Natural killer cell treated with Interleukin-12 subunit alpha and Interleukin-12 subunit beta and Interleukin-15 and Interleukin-18, amount 100 ng/mL, for 72 hours (primary cell): Measurements from ENCODE around the gene MCOLN1. TPM values are rescaled to one million over a fixed set of nuclear protein-coding genes. Genes with fewer than 3 reads are reported as not detected.

ENCODE experiments used
- ATAC-seq, 2 donors: fragments of 150-1000 bp; cut with Tn5 transposase in 1 of 2; sonication (Bioruptor Pico), chemical (Tn5 transposase) in 1 of 2; 2 replicates each; pipeline ENCODE4 v1.10.0; 2021
- DNase-seq: peaks from one replicate; pipeline ENCODE4 v3.0.0; 2022; ENCODE audit warnings: low spot score
- H3K27ac Mint-ChIP-seq, 2 donors: 1 replicate in 1 of 2; 2 replicates in 1 of 2; pipeline ENCODE4 v1.8.0; 2022; ENCODE audit warnings: mixed read lengths in 2 of 2, mild to moderate bottlenecking in 1 of 2, moderate library complexity in 1 of 2
- H3K27me3 Mint-ChIP-seq, 2 donors: 1 replicate in 1 of 2; 2 replicates in 1 of 2; pipeline ENCODE4 v1.8.0; 2022; ENCODE audit warnings: mixed read lengths in 2 of 2
- H3K36me3 Mint-ChIP-seq: one replicate; pipeline ENCODE4 v1.8.0; 2022; ENCODE audit warnings: mixed read lengths
- H3K4me1 Mint-ChIP-seq, 2 donors: 1 replicate in 1 of 2; 2 replicates in 1 of 2; pipeline ENCODE4 v1.8.0; 2022; ENCODE audit warnings: low read depth in 2 of 2, mixed read lengths in 2 of 2, mild to moderate bottlenecking in 1 of 2
- H3K4me3 Mint-ChIP-seq: one replicate; pipeline ENCODE4 v1.8.0; 2022; ENCODE audit warnings: mixed read lengths
- H3K9me3 Mint-ChIP-seq: 2 replicates; pipeline ENCODE4 v1.8.0; 2022; ENCODE audit warnings: mixed read lengths
- total RNA-seq, 2 donors: library from RNA; stranded (reverse); gene quantifications; one replicate each; pipeline ENCODE4 v1.2.3, GENCODE V29; 2022

MCOLN1 gene
- total RNA-seq, 2 donors from 2014 or later, result 26.0 to 41.2 TPM

DNA sequence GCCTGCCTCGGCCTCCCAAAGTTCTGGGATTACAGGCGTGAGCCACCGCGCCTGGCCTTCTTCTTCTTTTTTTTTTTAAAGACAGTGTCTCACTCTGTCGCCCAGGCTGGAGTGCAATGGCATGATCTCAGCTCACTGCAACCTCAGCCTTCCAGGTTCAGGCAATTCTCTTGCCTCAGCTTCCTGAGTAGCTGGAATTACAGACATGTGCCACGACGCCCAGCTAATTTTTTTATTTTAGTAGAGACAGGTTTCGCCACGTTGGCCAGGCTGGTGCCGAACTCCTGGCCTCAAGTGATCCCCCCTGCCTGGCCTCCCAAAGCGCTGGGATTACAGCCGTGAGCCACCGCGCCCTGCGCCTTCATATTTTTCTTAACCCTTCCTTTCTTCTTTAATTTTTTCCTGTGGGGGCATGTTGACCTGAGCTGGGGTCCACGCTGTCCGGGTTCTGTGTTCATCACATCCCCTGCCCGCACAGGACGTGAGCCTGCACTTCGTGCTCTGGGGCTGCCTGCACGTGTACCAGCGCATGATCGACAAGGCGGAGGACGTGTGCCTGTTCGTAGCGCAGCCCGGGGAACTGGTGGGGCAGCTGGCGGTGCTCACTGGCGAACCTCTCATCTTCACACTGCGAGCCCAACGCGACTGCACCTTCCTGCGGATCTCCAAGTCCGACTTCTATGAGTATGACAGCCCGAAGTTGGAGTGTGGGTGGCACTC lies 27.2 kb downstream of the MCOLN1 start:
- peaks cover 20% of the 10 kb centered on the region for H3K36me3 Mint-ChIP-seq
- no peak for DNase-seq
- ATAC-seq, result no peak
- peak overlapping the region in 1 of 2 donors; percentile 52 for H3K27ac Mint-ChIP-seq
- H3K27me3 Mint-ChIP-seq, result no peaks in the 10 kb centered on the region
- peaks cover 20 to 31% of the 10 kb centered on the region in 2 donors for H3K4me1 Mint-ChIP-seq
- H3K9me3 Mint-ChIP-seq, result peaks cover 3% of the 10 kb centered on the region
- no peak overlapping the region for H3K4me3 Mint-ChIP-seq

GRCh38 chr19:7550169-7550770 lies 27.8 kb downstream of the MCOLN1 start:
- Mint-ChIP-seq H3K4me3 (no peak overlapping the region), H3K27me3 (no peaks in the 10 kb centered on the region), H3K9me3 (peaks cover 3% of the 10 kb centered on the region), H3K36me3 (peaks cover 20% of the 10 kb centered on the region), H3K27ac (no peak overlapping the region), H3K4me1 (peaks cover 20 to 26% of the 10 kb centered on the region in 2 donors)
- no peak for DNase-seq
- no peak for ATAC-seq

DNA sequence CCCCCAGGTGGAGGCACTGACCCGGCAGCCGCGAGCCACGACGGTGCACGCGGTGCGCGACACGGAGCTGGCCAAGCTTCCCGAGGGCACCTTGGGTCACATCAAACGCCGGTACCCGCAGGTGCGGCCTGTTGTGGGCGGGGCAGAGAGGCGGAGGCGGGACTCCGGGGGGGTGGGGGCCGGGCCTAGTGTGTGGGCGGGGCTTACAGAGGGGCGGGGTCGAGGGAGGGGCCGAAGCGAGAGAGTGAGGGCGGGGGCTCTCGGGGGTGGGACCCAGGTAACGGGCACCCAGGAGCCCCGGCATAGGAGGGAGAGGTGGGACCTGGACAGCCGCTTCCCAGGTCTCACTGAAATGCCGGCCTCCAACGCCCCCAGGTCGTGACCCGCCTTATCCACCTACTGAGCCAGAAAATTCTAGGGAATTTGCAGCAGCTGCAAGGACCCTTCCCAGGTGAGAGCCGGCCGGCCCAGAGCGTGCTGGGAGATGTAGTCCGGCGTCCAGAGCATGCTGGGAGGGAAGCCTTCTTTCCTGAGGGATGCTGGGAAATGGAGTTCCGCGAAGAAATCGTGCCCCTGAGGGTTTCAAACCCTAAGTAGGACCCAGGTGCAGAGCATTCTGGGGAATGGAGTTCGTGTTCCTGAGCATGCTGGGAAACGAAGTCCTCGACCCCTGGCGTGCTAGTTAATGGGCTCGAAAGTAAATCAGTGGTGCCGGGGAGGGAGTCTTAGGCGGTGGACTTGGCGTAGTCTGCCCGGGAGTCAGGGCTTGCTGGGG lies 28.8 kb downstream of the MCOLN1 start:
- H3K36me3 Mint-ChIP-seq, result peaks cover 14% of the 10 kb centered on the region
- no peak overlapping the region for H3K27ac Mint-ChIP-seq

DNA sequence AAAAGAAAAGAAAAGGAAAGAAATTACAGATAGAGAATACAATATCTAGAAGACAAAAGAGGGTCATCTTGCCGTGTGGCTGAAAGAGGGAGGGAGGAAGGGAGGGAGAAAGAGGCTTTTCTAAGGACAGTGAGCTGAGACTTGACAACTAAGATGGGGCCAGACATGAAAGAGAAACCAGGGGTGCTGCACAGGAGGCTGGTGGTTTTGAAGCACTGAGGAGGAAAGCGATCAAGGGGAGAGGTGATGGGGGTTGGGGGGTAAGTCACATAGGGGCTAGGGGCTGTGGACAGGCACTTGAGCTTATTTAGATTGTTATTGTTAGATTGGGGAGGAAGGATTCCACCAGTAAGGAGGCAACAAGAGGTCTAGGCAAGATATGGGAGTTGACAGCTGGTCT lies 30.4 kb downstream of the MCOLN1 start:
- H3K27me3 Mint-ChIP-seq, result no peaks in the 10 kb centered on the region
- peaks cover 7% of the 10 kb centered on the region for H3K36me3 Mint-ChIP-seq
- H3K4me1 Mint-ChIP-seq, result peaks cover 6 to 14% of the 10 kb centered on the region in 2 donors
- no peaks in the 10 kb centered on the region for H3K9me3 Mint-ChIP-seq
- no peak for DNase-seq
- peak overlapping the region; percentile 0 to 28 for H3K27ac Mint-ChIP-seq
- peak overlapping the region; percentile 16 for H3K4me3 Mint-ChIP-seq
- ATAC-seq, result no peak

More for the DNA sequence above, 28.8 kb downstream of the MCOLN1 start:
- ATAC-seq (peak in 1 of 2 donors; percentile 16), DNase-seq (no peak)
- no peaks in the 10 kb centered on the region for H3K27me3 Mint-ChIP-seq
- no peak overlapping the region for H3K4me3 Mint-ChIP-seq
- H3K9me3 Mint-ChIP-seq, result no peaks in the 10 kb centered on the region
- H3K4me1 Mint-ChIP-seq, result peaks cover 14 to 20% of the 10 kb centered on the region in 2 donors

- DNase-seq (no peak), ATAC-seq (no peak)
- Mint-ChIP-seq H3K27me3 (no peaks in the 10 kb centered on the region), H3K4me1 (peaks cover 6 to 11% of the 10 kb centered on the region in 2 donors), H3K4me3 (no peak overlapping the region), H3K36me3 (peaks cover 7% of the 10 kb centered on the region), H3K27ac (no peak overlapping the region), H3K9me3 (no peaks in the 10 kb centered on the region)
Measured at GRCh38 chr19:7554565-7554964, 32.1 kb downstream of the MCOLN1 start.

DNA sequence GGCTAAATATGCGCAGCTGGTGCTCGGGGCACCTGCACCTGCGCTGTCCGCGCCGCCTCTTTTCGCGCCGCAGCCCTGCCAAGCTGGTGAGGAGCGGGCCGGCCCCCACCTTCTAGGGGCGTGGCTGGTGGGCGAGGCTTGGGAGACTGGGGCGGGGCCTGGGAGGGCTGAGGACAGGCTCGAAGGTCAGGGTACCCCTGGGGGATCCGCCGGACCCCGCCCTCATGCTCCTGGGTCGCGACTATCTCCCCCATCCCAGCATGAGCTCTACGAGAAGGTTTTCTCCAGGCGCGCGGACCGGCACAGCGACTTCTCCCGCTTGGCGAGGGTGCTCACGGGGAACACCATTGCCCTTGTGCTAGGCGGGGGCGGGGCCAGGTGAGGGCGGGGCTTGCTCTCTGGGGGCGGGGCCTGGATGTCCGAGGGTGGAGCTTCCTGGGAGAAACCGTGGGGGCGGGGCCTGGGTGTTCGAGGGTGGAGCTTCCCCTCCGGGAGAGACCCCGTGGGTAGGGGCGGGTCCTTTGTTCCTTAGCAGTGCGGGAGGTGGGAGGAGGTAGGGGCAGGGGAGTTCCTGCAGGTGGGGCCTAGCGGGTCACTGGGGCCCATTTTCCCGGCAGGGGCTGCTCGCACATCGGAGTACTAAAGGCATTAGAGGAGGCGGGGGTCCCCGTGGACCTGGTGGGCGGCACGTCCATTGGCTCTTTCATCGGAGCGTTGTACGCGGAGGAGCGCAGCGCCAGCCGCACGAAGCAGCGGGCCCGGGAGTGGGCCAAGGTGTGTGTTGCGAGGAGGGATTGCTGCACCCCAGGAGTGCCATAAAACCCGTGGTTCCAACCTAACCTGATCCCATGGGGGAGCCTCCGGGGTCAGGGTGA lies 32.8 kb downstream of the MCOLN1 start:
- H3K4me3 Mint-ChIP-seq, result no peak overlapping the region
- peaks cover 9% of the 10 kb centered on the region for H3K36me3 Mint-ChIP-seq
- no peak for DNase-seq
- H3K9me3 Mint-ChIP-seq, result no peaks in the 10 kb centered on the region
- peaks cover 6 to 12% of the 10 kb centered on the region in 2 donors for H3K4me1 Mint-ChIP-seq
- no peaks in the 10 kb centered on the region for H3K27me3 Mint-ChIP-seq
- no peak overlapping the region for H3K27ac Mint-ChIP-seq
- peak in 1 of 2 donors; percentile 46 for ATAC-seq

- H3K4me3 Mint-ChIP-seq, result no peak overlapping the region
- no peaks in the 10 kb centered on the region for H3K27me3 Mint-ChIP-seq
- peaks cover 11% of the 10 kb centered on the region for H3K36me3 Mint-ChIP-seq
- ATAC-seq (no peak), DNase-seq (no peak)
- no peak overlapping the region for H3K27ac Mint-ChIP-seq
- H3K9me3 Mint-ChIP-seq, result no peaks in the 10 kb centered on the region
- peaks cover 6 to 12% of the 10 kb centered on the region in 2 donors for H3K4me1 Mint-ChIP-seq
Measured at GRCh38 chr19:7556696-7557315, 34.4 kb downstream of the MCOLN1 start.

- Mint-ChIP-seq H3K9me3 (no peaks in the 10 kb centered on the region), H3K27me3 (no peaks in the 10 kb centered on the region), H3K36me3 (peaks cover 5% of the 10 kb centered on the region), H3K27ac (no peak overlapping the region), H3K4me1 (peaks cover 0 to 7% of the 10 kb centered on the region in 2 donors), H3K4me3 (no peak overlapping the region)
- no peak for DNase-seq
- no peak for ATAC-seq
Measured at GRCh38 chr19:7558667-7559066, 36.2 kb downstream of the MCOLN1 start.

GRCh38 chr19:7559102-7559501 lies 36.7 kb downstream of the MCOLN1 start:
- DNase-seq, result no peak
- Mint-ChIP-seq H3K4me3 (no peak overlapping the region), H3K4me1 (peaks cover 0 to 7% of the 10 kb centered on the region in 2 donors), H3K9me3 (no peaks in the 10 kb centered on the region), H3K27ac (no peak overlapping the region), H3K27me3 (no peaks in the 10 kb centered on the region), H3K36me3 (peaks cover 4% of the 10 kb centered on the region)
- no peak for ATAC-seq

- Mint-ChIP-seq H3K4me3 (no peak overlapping the region), H3K4me1 (peaks cover 0 to 7% of the 10 kb centered on the region in 2 donors), H3K27me3 (no peaks in the 10 kb centered on the region), H3K27ac (no peak overlapping the region), H3K36me3 (peaks cover 4% of the 10 kb centered on the region), H3K9me3 (no peaks in the 10 kb centered on the region)
- DNase-seq, result no peak
- ATAC-seq, result no peak
Measured at GRCh38 chr19:7560255-7560654, 37.8 kb downstream of the MCOLN1 start.

GRCh38 chr19:7561325-7561724 lies 38.9 kb downstream of the MCOLN1 start:
- DNase-seq (no peak), ATAC-seq (peak in 1 of 2 donors; percentile 8)
- no peaks in the 10 kb centered on the region for H3K9me3 Mint-ChIP-seq
- no peak overlapping the region for H3K4me3 Mint-ChIP-seq
- no peaks in the 10 kb centered on the region for H3K27me3 Mint-ChIP-seq
- peaks cover 4% of the 10 kb centered on the region for H3K36me3 Mint-ChIP-seq
- H3K27ac Mint-ChIP-seq, result no peak overlapping the region
- peaks cover 0 to 7% of the 10 kb centered on the region in 2 donors for H3K4me1 Mint-ChIP-seq

GRCh38 chr19:7562646-7563393 lies 40.4 kb downstream of the MCOLN1 start:
- H3K9me3 Mint-ChIP-seq, result no peaks in the 10 kb centered on the region
- no peak for ATAC-seq
- peaks cover 4% of the 10 kb centered on the region for H3K36me3 Mint-ChIP-seq
- DNase-seq, result no peak
- no peak overlapping the region for H3K27ac Mint-ChIP-seq
- H3K4me1 Mint-ChIP-seq, result peaks cover 0 to 7% of the 10 kb centered on the region in 2 donors
- no peaks in the 10 kb centered on the region for H3K27me3 Mint-ChIP-seq
- no peak overlapping the region for H3K4me3 Mint-ChIP-seq
